ENCODE data around the gene MAP3K20.
A peak's percentile ranks its signal among the peaks of the same experiment; 100 is the strongest.

Gene MAP3K20

DNA sequence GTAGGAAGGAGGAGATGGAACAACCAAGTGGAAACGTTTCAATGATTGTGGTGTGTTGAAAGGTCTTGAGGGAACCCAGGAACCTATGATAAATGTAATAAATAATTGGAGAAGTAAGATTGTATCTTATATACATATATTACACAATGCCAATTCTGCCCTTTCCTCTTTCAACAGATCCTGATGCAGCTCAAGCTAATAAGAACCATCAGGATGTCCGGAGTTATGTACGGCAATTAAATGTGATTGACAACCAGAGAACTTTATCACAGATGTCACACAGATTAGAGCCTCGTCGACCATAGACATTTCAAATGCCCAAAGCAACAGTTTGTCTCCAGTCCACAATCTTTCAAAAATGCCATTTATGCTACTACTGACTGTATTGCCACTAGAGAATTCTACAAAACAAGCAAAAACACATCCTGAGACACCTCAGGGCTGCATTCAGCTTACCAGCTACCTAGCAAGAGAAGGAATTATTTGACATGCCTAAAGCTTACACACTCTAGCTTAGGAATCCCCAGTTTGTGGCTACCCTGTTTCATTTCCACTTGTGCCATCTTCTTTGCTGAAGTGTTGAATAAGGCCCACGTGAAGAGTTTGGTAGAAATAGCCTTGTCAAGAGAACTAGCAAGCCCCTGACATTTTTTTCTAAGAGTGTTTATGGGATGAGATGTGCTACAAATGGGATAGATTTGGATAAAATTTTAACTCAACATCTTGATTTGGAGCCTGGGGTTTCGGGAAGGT is 24.0 kb upstream of the MAP3K20 start:
- DNase-seq (ENCODE audit: low spot score): no peak

DNA sequence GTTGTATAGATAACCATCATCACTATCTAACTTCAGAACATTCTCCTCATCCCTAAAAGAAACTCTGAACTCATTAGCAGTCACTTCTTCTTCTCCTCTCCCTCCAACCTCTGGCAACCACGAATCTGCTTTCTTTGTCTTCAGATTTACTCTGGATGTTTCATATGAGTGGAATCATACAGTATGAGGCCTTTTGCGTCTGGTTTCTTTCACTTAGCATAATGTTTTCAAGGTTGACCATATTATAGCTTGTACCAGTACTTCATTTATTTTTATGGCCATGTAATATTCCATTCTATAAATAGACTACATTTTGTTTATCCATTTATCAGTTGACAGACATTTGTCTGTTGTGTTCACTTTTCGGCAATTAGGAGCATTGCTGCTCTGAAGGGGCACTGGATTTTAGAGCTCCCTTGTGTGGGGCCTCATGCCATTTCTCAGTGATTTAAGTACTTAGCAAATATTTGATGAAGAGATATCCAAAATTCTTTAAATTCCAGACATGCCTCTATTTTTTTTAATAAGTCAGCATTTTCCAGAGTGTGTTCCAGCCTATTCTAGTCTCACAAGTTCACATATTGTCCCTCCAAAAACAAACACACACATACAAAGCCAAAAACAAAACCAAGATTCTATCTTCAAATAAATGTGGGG is 22.5 kb upstream of the MAP3K20 start:
- DNase-seq (ENCODE audit: low spot score): no peak

DNA sequence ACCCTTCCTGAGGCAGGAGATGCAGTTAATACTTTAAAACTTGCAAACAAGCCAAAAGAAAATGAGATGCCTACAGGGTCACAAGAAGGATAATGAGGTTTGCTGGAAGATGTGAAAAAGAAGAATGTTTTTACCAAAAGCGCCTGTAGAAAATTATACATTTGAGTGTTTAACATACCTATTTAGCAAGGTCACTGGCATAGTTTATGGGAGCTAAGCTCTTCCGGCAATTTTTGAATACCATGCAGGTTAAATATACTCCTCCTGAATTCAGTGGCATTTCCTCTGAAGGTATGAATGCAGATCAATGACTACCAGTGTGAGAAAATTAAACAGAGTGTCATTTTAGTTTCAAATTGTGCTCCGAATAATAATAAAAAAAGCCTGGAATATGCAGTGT is 21.2 kb upstream of the MAP3K20 start:
- DNase-seq (ENCODE audit: low spot score): no peak

DNA sequence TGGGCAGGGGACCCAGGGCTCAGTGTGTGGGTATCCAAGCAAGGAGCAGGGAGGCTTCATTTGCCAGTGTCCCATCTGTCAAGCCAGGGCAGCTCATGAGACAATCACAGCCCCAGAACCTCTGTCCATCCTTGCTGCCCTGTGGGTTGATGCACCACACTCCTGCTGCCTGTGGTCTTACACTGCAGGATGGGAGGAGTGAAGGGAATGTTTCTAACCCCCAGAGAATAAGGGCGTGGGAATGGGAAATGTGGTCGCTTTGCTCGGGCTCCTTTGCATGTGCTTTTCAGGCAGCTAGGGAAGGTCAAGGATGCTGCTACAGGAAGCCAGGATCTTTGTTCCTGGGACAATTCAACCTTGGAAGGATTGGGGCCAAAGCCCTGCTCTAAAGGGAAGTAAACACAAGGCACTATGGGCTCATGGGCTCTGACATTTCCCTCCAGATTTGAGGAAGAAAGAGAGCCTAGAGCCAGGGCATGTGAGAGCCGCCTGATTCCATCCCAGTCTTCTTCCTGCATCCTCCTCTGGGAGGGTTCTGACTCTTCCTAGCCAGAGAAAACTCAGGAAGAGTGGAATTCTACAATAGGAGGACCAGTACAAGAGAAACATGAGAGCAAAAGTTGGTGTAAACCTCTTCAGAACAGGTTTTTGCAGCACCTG is 18.8 kb upstream of the MAP3K20 start:
- DNase-seq (ENCODE audit: low spot score): no peak

DNA sequence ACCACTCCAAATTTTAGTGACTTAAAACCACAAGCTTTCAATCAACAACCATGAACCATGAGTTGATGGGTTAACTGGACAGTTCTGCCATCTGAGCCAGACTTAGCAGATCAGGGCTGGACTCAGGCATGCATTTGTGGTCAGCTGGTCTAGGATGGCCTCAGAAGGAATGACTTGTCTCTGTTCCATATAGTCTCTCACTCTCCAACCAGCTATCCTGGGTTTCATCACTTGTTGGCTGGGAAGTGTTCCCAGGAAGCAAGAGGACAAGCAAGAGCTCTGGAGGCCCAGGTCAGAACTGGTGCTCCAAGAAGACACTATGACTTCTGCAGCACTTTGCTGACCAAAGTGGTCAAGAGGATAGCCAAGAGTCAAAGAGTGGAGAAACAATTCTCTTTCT is 17.5 kb upstream of the MAP3K20 start:
- DNase-seq (ENCODE audit: low spot score): no peak

DNA sequence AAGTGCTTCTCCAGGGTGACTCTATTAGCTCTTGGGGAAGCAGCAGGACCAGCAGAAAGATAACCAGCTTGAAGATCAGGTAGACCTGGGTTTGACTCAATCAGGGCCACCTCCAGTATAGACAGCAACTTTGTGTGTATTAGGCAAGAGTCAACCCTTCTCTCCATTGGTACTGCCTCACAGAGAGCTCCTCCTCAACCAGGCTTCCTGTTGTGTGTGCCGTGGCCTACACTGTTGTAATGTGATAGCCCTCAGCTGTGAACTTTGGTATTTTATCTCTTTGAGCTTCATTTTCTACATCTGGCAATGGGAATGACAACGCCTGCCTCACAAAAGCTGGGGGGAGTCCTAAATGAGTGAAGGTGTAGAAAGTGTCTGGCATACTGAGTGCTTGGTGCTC is 17.0 kb upstream of the MAP3K20 start:
- DNase-seq (ENCODE audit: low spot score): no peak

DNA sequence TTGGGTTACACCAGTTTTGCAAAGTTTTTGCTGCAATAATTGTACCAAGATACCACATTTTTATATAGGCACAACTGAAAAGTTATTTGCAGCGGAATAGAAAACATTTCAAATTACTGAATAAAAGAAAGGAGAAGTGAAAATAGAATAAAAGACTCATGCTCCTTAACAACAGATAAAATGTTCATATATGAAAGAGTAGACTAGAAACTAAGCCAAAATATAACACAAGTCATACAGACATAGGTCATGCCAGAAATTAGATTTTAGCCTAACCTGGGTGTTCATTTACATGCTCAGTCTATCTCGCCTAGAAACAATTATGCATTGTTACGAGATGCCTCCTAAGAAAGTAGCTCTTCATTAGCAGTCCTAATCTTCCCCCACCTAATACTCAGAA is 16.4 kb upstream of the MAP3K20 start:
- no peak for DNase-seq (ENCODE audit: low spot score)

DNA sequence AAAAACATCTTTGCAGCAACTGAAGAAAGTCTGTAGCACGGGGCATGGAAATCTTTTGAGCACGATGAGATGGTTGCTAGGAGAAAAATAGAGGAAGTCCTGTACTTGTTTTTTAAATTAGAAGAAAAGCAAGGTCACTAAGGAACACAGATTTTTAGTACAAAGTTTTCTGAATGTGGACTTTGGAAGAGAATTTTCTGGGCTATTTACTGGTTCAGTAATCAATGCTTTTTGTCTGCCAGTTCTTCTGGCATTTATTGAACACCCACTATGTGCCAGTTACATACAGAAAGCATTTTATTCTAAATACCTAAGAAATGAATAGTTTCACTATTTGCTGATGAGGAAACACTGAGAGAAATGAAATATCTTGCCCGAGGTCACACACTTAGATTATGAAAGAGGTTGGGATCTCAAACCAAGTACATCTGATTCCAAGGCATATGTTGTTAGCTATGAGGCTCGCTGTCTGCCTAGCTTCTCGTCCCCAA is 15.6 kb upstream of the MAP3K20 start:
- DNase-seq (ENCODE audit: low spot score): no peak

DNA sequence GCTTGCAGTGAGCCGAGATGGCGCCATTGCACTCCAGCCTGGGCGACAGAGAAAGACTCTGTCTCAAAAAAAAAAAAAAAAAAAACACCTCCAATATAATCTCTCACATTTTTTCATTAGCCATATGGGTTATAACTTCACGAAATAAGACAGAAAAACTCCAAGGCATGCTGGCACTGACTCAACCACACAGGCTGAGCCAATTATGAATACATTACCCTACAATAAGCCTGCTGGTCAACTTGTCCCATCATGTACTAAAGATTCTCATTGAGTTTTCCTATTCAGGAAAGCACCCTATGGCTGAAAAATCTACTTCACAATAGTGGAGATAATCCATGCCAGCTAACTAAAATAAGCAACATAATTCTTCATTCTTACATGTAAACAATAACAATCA is 12.8 kb upstream of the MAP3K20 start:
- DNase-seq (ENCODE audit: low spot score): no peak

DNA sequence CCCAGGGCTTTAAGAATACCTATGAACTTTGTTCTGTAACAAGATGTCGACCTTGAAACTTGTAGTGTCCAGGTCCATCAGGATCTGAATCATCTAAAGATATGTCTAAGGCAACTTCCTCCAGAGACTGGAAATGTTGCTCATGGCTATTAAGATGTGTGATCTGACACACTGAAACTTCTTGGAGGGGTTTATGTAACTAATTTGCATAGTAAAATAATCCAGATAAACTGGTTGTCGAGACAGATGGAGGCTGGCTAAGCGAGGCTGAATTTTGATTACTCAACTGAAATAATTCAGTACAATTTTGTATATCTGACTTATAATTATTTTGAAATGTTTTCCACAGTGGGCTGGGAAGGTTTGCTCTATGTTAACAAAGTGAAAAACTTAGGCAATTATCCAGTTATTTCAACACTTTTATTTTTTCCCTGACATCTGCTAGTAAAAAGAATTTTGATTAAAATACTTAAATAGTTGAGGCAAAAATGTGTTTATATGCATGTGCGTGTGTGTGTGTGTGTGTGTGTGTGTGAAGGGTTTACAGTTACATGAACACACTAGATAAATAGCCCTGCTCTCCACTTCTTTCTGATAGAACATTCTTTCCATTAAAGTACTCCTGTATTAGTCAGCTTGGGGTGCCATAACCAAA is 11.4 kb upstream of the MAP3K20 start:
- DNase-seq (ENCODE audit: low spot score): no peak

DNA sequence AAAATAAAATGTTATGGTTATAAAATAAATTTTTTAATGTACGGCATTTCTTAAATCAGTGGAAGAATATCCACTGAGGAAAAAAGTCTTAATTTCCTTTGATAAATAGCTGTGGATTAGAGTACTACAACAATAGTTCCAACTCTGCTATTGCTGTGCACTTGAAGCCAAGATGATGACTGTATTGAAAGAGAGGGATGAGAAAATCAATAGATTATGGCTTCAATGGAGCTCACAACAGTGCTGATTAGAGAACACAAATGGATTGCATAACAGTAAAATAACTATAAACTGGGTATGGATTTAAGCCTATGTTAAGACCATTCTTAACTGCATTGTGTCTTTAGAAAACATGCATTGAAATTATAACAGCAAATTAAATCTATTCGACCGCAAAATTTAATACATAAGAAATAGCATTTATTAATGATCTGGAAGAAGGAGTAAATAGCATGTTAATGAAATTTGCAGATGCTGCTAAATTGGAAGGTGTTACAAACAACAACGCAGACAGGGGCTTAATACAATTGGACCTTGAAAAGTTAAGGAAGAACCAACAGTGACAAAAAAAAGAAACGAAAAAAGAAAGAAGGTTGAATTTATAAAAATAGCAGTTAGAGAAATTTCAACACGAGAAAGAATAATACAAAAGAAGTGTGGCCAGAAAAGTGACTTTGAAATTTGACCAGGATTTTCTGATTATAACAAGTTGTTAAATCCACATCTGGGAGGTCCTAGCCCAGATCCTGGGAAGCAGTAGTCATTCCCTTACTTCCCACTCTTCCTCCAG is 8.6 kb upstream of the MAP3K20 start:
- no peak for DNase-seq (ENCODE audit: low spot score)

DNA sequence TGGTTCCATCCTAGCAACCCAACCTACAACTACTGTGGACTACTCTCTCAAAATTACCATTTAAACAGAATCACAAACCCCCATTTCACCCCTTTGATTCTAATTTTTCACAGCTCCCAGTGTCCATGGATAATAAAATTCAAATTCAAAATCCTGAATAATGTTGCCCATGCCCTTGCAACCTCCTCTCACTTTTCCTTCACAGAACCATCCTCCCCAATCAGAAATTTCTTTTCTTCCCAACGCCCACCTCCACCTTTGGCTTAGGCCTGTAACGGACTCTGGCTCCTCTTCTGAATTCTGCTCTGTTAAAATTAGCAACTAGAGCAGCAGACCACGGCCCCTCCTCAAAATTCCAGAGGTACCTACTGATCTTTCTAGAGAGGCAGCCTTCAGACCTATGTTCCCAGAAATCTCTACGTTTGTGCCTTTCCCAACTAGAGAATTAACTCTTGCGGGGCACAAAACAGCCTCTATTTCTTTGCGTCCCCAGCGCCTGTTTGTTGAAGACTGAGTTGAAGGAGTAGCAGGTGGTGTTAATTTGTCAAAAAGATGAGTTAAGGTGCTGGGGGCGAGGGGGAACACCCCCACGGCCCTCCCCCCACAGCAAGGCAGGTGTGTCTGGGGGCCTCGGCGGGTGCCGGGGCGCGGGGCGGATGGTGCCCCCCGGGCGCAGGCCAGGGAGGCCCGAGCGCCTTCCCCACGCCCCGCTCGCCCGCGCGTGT is 428 bp upstream of the MAP3K20 start:
- DNase-seq (ENCODE audit: low spot score): no peak

DNA sequence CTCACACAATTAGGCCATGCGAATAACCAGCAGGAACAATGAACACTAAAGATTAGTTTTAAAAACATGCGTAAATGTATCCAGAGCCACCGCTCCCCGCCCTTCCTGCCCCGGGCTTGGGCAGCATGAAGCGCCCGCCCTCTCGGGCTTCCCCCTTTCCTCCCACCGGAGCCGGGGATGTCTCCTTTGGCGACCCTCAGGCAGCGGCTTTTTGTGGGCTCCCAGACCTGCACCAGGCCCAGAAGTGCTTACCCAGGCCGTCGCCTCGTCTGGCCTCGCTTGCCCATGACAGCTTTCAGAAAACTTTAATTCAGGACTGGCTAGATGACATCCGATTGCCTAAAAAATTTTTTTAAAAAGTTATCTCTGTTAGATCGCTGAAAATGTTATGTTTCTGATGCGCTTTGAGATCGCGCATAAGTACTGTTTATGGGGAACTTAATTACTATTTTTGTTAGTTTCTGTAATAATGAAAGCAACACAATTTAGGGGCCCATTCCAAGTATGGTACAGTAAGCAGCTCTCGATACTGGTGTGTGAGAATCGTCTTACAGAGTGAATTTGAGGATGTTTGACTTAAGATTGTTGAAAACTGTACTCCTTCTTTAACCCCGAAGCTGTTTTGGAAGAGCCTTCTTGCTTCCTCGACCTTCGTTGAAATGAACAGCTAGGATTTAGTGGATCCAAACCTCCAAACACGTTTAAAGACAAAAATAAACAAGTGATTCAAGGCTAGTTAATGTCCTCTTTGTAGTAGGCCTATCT is 1.1 kb downstream of the MAP3K20 start:
- DNase-seq (ENCODE audit: low spot score): peak; percentile 2

DNA sequence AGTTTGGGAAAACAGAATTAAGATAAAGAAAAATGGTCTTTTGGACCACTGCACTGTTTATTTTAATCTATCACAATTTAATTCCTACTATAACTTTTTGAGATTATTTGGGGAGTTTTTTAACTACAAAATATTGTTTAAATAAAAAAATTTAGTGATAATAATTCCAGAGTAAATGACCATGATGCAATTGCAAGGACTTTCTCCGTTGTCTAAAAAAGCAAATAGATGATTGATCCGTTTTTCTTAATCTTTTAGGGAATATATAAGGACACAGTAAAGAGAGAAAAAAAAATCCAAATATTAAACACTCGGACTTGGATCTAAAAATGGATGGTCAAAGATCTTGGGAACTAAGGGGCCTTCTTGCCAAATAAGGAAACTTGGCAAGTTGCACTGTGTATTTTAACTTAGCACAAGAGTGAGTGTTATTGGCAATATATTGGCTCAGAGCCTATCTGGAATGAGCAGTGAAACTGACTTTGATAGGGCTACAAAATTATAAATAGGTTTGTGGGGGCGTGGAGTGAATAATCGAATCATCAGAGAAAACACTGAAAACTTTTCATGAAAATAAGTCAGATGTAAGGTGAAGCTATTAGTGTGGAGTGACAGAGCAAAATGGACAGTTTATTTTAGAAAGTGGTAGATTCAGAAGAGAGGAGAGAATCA is 2.0 kb downstream of the MAP3K20 start:
- DNase-seq (ENCODE audit: low spot score): no peak

DNA sequence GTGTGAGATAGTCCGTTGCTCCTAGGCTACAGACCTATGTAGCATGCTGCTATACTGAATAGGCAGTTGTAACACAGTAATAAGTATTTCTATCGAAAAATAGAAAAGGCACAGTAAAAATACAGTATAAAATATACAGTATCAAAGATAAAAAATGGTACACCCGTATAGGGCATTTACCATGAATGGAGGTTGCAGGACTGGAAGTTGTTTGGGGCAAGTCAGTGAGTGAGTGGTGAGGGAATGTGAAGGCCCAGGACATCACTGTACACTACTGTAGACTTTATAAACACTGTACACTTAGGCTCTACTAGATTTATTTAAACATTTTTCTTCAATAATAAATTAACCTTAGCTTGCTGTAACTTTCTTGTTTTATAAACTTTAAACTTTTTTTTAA is 3.5 kb downstream of the MAP3K20 start:
- DNase-seq (ENCODE audit: low spot score): no peak

DNA sequence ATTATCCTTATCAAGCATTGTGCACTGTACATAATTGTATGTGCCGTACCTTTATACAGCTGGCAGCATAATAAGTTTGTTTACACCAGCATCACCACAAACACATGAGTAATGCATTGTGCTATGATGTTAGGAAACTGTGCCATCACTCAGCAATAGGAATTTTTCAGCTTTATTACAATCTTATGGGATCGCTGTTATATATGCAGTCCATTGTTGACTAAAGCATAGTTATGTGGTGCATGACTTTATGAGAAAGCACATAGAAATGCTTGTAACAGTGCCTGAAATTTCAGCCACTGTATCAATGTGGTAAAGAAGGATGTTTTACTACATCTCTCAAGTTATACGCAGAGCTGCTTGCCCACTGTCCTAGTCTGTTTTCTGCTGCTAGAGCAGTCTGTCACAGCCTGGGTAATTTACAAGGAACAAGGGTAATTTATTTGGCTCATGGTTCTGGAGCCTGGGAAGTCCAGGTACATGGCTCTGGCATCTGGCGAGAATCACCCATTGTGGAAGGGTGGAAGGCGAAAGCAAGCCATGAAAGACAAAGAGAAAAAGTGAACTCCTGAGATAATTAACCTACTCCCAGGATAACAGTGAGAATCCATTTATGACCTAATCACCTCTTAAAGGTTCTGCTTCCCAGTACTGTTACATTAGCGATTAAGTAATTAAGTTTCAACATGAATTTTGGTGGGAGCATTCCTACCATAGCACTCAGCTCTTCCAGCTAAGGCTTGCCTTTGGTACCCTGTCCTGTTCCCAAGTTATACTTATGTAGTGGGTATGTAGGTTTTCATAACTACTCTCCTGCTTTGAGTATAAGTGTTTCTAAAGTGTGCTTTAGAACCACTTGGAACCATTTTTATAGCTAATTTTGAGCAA is 4.6 kb downstream of the MAP3K20 start:
- no peak for DNase-seq (ENCODE audit: low spot score)

DNA sequence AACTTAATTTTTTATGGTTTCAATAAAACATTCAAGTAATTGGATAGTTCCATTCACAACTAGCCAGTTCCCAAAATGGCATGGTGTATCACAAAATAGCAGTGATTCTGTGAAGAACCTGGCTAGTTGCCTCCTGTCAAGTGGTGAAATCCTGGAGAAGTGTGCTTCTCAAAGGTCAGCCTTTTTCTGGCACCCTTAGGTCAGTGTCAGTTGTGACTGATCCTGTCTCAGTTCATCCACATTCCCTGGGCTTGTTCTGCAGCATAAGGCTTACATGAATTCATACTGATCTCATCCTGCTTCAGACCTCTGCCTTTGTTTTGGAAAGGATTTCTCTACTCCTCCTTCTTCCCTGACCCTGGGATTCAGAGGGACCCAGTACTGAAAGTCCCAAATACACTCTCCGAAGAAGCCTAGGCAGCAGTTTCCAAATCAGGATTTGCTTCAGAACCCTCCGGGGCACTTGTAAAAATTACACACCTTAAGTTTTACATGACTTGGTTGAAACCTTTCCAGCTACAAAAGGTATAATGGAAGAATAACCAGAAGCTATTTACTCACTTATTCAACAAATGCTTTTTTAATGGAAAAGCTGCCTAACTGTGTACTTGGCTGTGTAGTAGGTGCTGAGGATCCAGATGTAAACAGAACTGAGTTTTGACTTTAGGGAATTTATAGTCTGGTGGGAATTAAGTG is 11.0 kb downstream of the MAP3K20 start:
- DNase-seq (ENCODE audit: low spot score): no peak

DNA sequence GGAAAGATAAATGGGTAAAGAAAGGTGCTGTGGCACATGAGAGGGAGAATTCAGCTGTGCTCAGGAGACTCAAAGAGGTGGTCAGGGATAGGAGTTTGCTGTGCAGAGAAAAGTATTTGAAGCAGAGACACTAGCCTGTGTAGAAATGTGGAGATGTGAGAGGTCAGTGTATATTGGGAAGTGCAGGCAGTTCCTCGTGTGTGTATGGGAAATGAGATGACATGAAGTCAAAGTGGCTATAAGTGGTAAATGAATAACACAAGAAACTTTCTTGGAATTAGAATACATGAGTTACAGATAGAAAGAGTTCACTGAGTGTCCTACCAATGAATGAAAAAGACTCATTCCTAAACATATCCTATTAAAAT is 11.6 kb downstream of the MAP3K20 start:
- no peak for DNase-seq (ENCODE audit: low spot score)

Measured in CD4-positive, alpha-beta T cell treated with Interleukin-6 at 100 ng/mL for 8 hours (primary cell).